ENCODE results near the gene KCNJ3. TPM values are rescaled to one million over a fixed set of nuclear protein-coding genes. Genes with fewer than 3 reads are reported as not detected.

Gene KCNJ3
- polyA plus RNA-seq, 3 donors = not detected

DNA sequence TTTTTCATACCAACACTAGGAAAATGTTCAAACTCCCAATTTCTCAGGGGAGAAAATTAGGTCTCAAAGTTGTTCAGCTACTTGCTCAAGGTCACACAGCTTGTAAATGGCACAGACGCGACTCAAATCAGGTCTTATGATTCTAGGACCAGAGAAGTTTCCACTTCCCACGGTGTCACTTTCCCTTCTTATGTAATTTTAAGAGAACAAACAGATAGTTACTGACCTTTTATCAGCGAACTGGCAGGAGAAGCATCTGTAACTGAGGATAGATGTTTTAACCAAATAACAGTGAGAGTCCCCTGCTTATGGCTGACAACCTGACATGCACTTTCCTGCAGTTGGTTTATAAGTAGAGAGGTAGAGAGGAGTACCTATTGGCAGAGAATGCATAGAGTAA lies 2.1 kb upstream of the KCNJ3 start:
- Mint-ChIP-seq H3K4me1 (peaks cover 4% of the 10 kb centered on the region), H3K36me3 (peaks cover 0 to 1% of the 10 kb centered on the region in 2 donors), H3K27ac (no peak overlapping the region), H3K27me3 (ENCODE audit: low read depth in 3 of 3) (peaks cover 36 to 43% (median 39%) of the 10 kb centered on the region in 3 donors), H3K9me3 (peaks cover 0 to 20% (median 9%) of the 10 kb centered on the region in 7 donors), H3K4me3 (no peak overlapping the region)
- Histone ChIP-seq H4K20me1 (ENCODE audit: insufficient read depth, low read length) (no peaks in the 10 kb centered on the region), H3K9me3 (replicated peaks in 1 of 2; ENCODE audit: control insufficient read depth in 1 of 2, insufficient read depth in 1 of 2, low read length in 2 of 2) (peaks cover 0 to 8% of the 10 kb centered on the region in 2 donors), H3K9ac (ENCODE audit: insufficient read depth, low read length, poor library complexity, severe bottlenecking) (no peak overlapping the region), H3K27me3 (ENCODE audit: control insufficient read depth in 2 of 2, insufficient read depth in 2 of 2, low read length in 2 of 2) (peaks cover 28 to 46% of the 10 kb centered on the region in 2 donors), H3K27ac (ENCODE audit: low read depth in 1 of 2, low read length in 2 of 2) (no peak overlapping the region), H2AFZ (ENCODE audit: insufficient read depth, low read depth, low read length, poor library complexity, severe bottlenecking) (no peak overlapping the region), H3K4me3 (replicated peaks in 1 of 3; ENCODE audit: low read depth in 2 of 3, low read length in 3 of 3) (no peak overlapping the region), H3K4me1 (ENCODE audit: control insufficient read depth in 1 of 2, insufficient read depth in 2 of 2, low read length in 2 of 2) (no peaks in the 10 kb centered on the region), H3K79me2 (ENCODE audit: insufficient read depth, low read length) (no peaks in the 10 kb centered on the region), H3K4me2 (replicated peaks; ENCODE audit: extremely low read depth, low read length, poor library complexity, severe bottlenecking) (no peak overlapping the region), H3K36me3 (replicated peaks in 1 of 2; ENCODE audit: control insufficient read depth in 1 of 2, insufficient read depth in 2 of 2, low read length in 2 of 2) (no peaks in the 10 kb centered on the region)
- intact Hi-C loops (cut with micrococcal nuclease) = no loop called here
- 71% methylated on average over 1 of the region's 4 CpGs for WGBS (ENCODE audit: insufficient coverage)
- TF ChIP-seq CTCF (IDR thresholded peaks at IDR 0.05) = no peak
- no peak for DNase-seq

DNA sequence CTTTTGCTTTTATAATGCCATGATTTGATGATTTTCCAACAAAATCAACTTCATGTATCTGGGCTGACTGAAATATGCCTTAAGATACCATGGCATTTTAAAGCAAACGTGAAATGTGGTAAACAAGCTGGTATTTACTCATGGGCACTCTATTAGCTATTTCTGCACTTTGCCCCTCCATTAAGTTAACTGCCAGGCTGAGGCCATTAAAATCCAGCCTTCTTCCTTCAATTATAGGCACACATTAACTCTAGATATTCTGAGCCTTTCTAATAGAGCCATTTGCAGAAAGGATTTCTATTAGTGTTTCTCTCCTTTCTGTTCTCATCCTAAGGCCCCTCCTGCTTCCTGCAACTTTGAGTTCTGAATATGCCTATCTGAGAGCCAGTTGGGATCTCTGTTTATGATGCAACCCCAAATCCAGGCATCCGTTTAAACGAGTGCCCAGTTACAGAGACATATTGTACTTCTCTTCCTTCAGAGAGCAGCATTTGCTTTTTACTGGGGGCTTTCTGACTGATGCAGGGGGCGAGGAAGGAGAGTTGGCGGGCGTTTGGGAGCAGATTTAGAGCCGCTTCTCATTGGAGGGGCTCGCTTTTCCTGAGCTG lies 1.6 kb upstream of the KCNJ3 start:
- TF ChIP-seq CTCF (IDR thresholded peaks at IDR 0.05) = no peak
- H2AFZ ChIP-seq (ENCODE audit: insufficient read depth, low read depth, low read length, poor library complexity, severe bottlenecking) = no peak overlapping the region
- peaks cover 0 to 1% of the 10 kb centered on the region in 2 donors for H3K36me3 Mint-ChIP-seq
- H3K36me3 ChIP-seq (replicated peaks in 1 of 2; ENCODE audit: control insufficient read depth in 1 of 2, insufficient read depth in 2 of 2, low read length in 2 of 2) = no peaks in the 10 kb centered on the region
- 35% methylated on average over 5 of the region's 8 CpGs for WGBS (ENCODE audit: insufficient coverage)
- H3K79me2 ChIP-seq (ENCODE audit: insufficient read depth, low read length) = no peaks in the 10 kb centered on the region
- H4K20me1 ChIP-seq (ENCODE audit: insufficient read depth, low read length) = no peaks in the 10 kb centered on the region
- peaks cover 28 to 46% of the 10 kb centered on the region in 2 donors for H3K27me3 ChIP-seq (ENCODE audit: control insufficient read depth in 2 of 2, insufficient read depth in 2 of 2, low read length in 2 of 2)
- no peaks in the 10 kb centered on the region for H3K4me1 ChIP-seq (ENCODE audit: control insufficient read depth in 1 of 2, insufficient read depth in 2 of 2, low read length in 2 of 2)
- H3K4me3 Mint-ChIP-seq = peak overlapping the region in 1 of 2 donors; percentile 86
- H3K4me2 ChIP-seq (replicated peaks; ENCODE audit: extremely low read depth, low read length, poor library complexity, severe bottlenecking) = no peak overlapping the region
- no peak overlapping the region for H3K27ac Mint-ChIP-seq
- H3K4me3 ChIP-seq (replicated peaks in 1 of 3; ENCODE audit: low read depth in 2 of 3, low read length in 3 of 3) = no peak overlapping the region
- H3K4me1 Mint-ChIP-seq = peaks cover 4% of the 10 kb centered on the region
- DNase-seq = no peak
- no peak overlapping the region for H3K27ac ChIP-seq (ENCODE audit: low read depth in 1 of 2, low read length in 2 of 2)
- peaks cover 0 to 8% of the 10 kb centered on the region in 2 donors for H3K9me3 ChIP-seq (replicated peaks in 1 of 2; ENCODE audit: control insufficient read depth in 1 of 2, insufficient read depth in 1 of 2, low read length in 2 of 2)
- intact Hi-C loops (cut with micrococcal nuclease) = no loop called here
- no peak overlapping the region for H3K9ac ChIP-seq (ENCODE audit: insufficient read depth, low read length, poor library complexity, severe bottlenecking)
- peaks cover 36 to 43% (median 39%) of the 10 kb centered on the region in 3 donors for H3K27me3 Mint-ChIP-seq (ENCODE audit: low read depth in 3 of 3)
- peaks cover 0 to 20% (median 9%) of the 10 kb centered on the region in 7 donors for H3K9me3 Mint-ChIP-seq

Data from CD14-positive monocyte (primary cell).